NB4 (cell line): ENCODE results near the gene GNAI1.

ENCODE experiments used
- CTCF ChIP-seq: IDR thresholded peaks from one replicate; pipeline ENCODE4 v1.5.1; 2012; ENCODE audit warnings: low read depth, low read length
- MYC ChIP-seq: IDR thresholded peaks from 2 replicates; pipeline ENCODE4 v1.6.1; 2011; ENCODE audit warnings: low read depth, low read length
- POLR2A ChIP-seq: IDR thresholded peaks from 2 replicates; pipeline ENCODE4 v1.6.1; 2011; ENCODE audit warnings: mild to moderate bottlenecking; ENCODE audit not compliant: insufficient read length; ENCODE audit errors: extremely low read depth

- TF ChIP-seq POLR2A (no peak), CTCF (no peak), MYC (no peak)
Observed at GRCh38 chr7:80129785-80130184, 4.8 kb upstream of the GNAI1 start.
